Activated T-cell treated with anti-CD3 and anti-CD28 coated beads for 24 hours (primary cell): ENCODE results near the gene NUMA1.

Experiments used
- DNase-seq: peaks from one replicate; pipeline ENCODE4 v3.0.0-alpha.2; 2020; ENCODE audit warnings: low read depth

Gene NUMA1

GRCh38 chr11:72080326-72081183 is at the start of gene NUMA1, which contains the start of gene LRRC51:
NUMA1 (minus strand) TSS chr11:72080542; CDS start chr11:72035943, 44,599 bp downstream.
LRRC51 (plus strand) TSS chr11:72080850; CDS start chr11:72089084, 8,234 bp downstream.
- peak; percentile 98 for DNase-seq

- DNase-seq = no peak
Measured at GRCh38 chr11:72129381-72129780, 49.0 kb upstream of the NUMA1 start.

GRCh38 chr11:72127923-72128322 is 47.6 kb upstream of the NUMA1 start:
- no peak for DNase-seq

GRCh38 chr11:72125956-72126355 is 45.6 kb upstream of the NUMA1 start:
- DNase-seq = no peak

- no peak for DNase-seq
Measured at GRCh38 chr11:72124046-72124445, 43.7 kb upstream of the NUMA1 start.

GRCh38 chr11:72123117-72123653 is 42.8 kb upstream of the NUMA1 start:
- no peak for DNase-seq

- DNase-seq = no peak
Measured at GRCh38 chr11:72122607-72123006, 42.3 kb upstream of the NUMA1 start.

GRCh38 chr11:72120930-72121329 is 40.6 kb upstream of the NUMA1 start:
- DNase-seq = no peak

- DNase-seq = no peak
Measured at GRCh38 chr11:72119198-72119597, 38.9 kb upstream of the NUMA1 start.

- no peak for DNase-seq
Measured at GRCh38 chr11:72116019-72116755, 35.8 kb upstream of the NUMA1 start.

- no peak for DNase-seq
Measured at GRCh38 chr11:72114570-72114969, 34.2 kb upstream of the NUMA1 start.

GRCh38 chr11:72112978-72113808 is 32.9 kb upstream of the NUMA1 start:
- DNase-seq = no peak

GRCh38 chr11:72112143-72112977 is 32.0 kb upstream of the NUMA1 start, which contains the start of gene ANAPC15:
ANAPC15 (minus strand) TSS chr11:72112695; CDS start chr11:72111276, 1,419 bp downstream.
- peak; percentile 99 for DNase-seq

GRCh38 chr11:72111300-72112142 is 31.2 kb upstream of the NUMA1 start:
- DNase-seq = no peak

- no peak for DNase-seq
Measured at GRCh38 chr11:72105888-72106287, 25.5 kb upstream of the NUMA1 start, which contains the start of gene TOMT. TOMT (plus strand) TSS chr11:72105924; CDS start chr11:72105952, 28 bp downstream.

GRCh38 chr11:72103754-72104167 is 23.4 kb upstream of the NUMA1 start:
- DNase-seq = no peak

- peak; percentile 97 for DNase-seq
Measured at GRCh38 chr11:72102946-72103753, 22.8 kb upstream of the NUMA1 start, which contains the start of gene LAMTOR1. LAMTOR1 (minus strand) TSS chr11:72103297; CDS start chr11:72103224, 73 bp downstream.

- no peak for DNase-seq
Measured at GRCh38 chr11:72102631-72102945, 22.2 kb upstream of the NUMA1 start.

GRCh38 chr11:72102162-72102561 is 21.8 kb upstream of the NUMA1 start:
- DNase-seq = no peak
